ENCODE data around the gene CSNK2A1. TPM values are rescaled to one million over a fixed set of nuclear protein-coding genes. Genes with fewer than 3 reads are reported as not detected.
A peak's percentile ranks its signal among the peaks of the same experiment; 100 is the strongest.

Gene CSNK2A1
- total RNA-seq (2022): 110 and 113 TPM in 2 replicates
- percentile 90 among the genes with signal in this experiment for Bru-seq, nascent RNA
- percentile 91 among the genes with signal in this experiment for BruChase-seq, experiment 1, labeled RNA remaining after a 6-hour chase
- BruChase-seq, experiment 2, labeled RNA remaining after a 2-hour chase: percentile 88 among the genes with signal in this experiment
- long read RNA-seq, full-length matches to known transcripts: 55 of 81 reads
- long read RNA-seq, partial matches to known transcripts: 2 of 81 reads
- long read RNA-seq, other reads (novel, unspliced or antisense): 24 of 81 reads

DNA sequence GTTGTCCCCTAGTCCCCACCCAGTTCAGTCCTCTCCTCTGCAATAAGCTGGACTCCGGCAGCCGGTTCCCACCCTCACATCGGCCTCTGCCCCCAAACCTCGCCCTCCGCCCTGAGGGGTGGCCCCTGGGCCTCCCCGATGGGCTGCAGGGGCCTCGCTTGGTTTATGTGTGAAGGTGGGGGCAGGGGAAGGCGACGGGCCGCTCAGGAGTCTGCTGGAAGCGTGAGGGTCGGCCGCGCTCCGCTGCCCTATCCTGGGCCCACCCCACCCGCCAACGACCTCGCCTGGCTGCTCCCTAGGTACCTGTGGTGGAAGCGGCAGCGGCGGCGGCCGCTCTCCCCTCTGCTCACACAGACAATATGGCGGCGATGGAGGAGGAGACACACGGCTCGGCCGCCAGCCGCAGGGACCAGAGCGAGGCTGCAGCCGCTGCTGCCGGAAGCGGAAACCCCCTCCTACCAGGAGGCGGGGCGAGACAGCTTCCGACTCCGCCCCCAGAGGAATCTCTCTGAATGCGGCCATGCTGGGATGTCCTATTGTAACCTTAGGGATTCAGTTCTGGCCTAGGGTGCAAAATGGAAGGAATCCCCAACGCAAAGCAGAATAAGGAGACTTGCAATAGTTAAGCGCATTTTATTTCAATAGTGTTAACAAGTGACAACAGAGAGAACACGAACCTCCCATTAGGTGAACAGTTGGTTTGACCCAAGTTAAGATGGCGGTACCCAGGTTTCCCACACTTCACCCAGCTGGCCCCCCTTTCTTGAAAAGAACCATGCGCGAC is at the start of gene CSNK2A1:
TSS of gene CSNK2A1 (minus strand) at position 422 of the 784 bp plus-strand sequence. CDS start 35,239 bp downstream, outside the sequence.
- Mint-ChIP-seq H3K4me3 (ENCODE audit: low read depth, unreplicated experiment) (peak within 1 kb of the TSS; percentile 93), H3K36me3 (ENCODE audit: insufficient read depth, unreplicated experiment) (peaks cover 27% of the 10 kb centered on the region), H3K27ac (ENCODE audit: unreplicated experiment) (peak within 1 kb of the TSS; percentile 75), H3K27me3 (ENCODE audit: unreplicated experiment) (peaks cover 17% of the 10 kb centered on the region), H3K9me3 (ENCODE audit: low read depth, unreplicated experiment) (peaks cover 6% of the 10 kb centered on the region), H3K4me1 (ENCODE audit: low read depth, unreplicated experiment) (peaks cover 18% of the 10 kb centered on the region)
- DNase-seq: peak; percentile 91
- BruUV-seq (replicated peaks): no TSS peak
- no peak for TF ChIP-seq CTCF (IDR thresholded peaks at IDR 0.05; ENCODE audit: unreplicated experiment)
- intact Hi-C loops (cut with micrococcal nuclease; ENCODE audit: unreplicated experiment): no loop called here
- CTCF ChIA-PET: interaction anchor here (1.2 kb wide), 1 partner anchor 102 kb away, joined by 3 read pairs; no protein-coding TSS in a partner anchor

GRCh38 chr20:592506-592905 is 48.9 kb upstream of the CSNK2A1 start:
- intact Hi-C loops (cut with micrococcal nuclease; ENCODE audit: unreplicated experiment): no loop called here
- no TSS peak for BruUV-seq (replicated peaks)
- no peak for DNase-seq
- TF ChIP-seq CTCF (IDR thresholded peaks at IDR 0.05; ENCODE audit: unreplicated experiment): no peak
- CTCF ChIA-PET: no interaction called here
- Mint-ChIP-seq H3K9me3 (ENCODE audit: low read depth, unreplicated experiment) (no peaks in the 10 kb centered on the region), H3K27ac (ENCODE audit: unreplicated experiment) (no peak overlapping the region), H3K27me3 (ENCODE audit: unreplicated experiment) (peaks cover 32% of the 10 kb centered on the region), H3K4me3 (ENCODE audit: low read depth, unreplicated experiment) (no peak overlapping the region), H3K4me1 (ENCODE audit: low read depth, unreplicated experiment) (no peaks in the 10 kb centered on the region), H3K36me3 (ENCODE audit: insufficient read depth, unreplicated experiment) (no peaks in the 10 kb centered on the region)

DNA sequence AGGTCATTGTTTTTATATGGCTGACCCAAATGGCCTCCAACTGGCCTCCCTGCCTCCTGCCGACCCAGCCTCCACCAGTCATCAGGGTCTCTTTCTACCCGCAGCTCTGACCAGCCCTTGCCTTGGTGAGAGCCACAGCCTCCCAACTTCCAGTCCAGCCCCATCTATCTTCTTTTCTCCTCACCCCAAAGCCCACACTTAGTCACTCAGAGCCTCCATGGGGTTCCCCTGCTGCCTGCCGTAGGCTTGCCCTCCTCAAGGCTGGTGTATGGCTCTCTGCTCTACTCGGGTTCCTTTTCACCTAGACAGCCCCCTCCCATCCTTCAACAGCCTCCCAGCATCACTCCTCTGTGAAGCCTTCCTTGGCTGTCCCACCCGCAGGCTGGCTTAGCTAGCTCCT is 48.4 kb upstream of the CSNK2A1 start:
- intact Hi-C loops (cut with micrococcal nuclease; ENCODE audit: unreplicated experiment): no loop called here
- H3K27ac Mint-ChIP-seq (ENCODE audit: unreplicated experiment): no peak overlapping the region
- CTCF ChIA-PET: no interaction called here

More for the DNA sequence above, 48.4 kb upstream of the CSNK2A1 start:
- BruUV-seq (replicated peaks): no TSS peak
- DNase-seq: no peak
- Mint-ChIP-seq H3K9me3 (ENCODE audit: low read depth, unreplicated experiment) (no peaks in the 10 kb centered on the region), H3K27me3 (ENCODE audit: unreplicated experiment) (peaks cover 32% of the 10 kb centered on the region), H3K4me1 (ENCODE audit: low read depth, unreplicated experiment) (no peaks in the 10 kb centered on the region), H3K36me3 (ENCODE audit: insufficient read depth, unreplicated experiment) (no peaks in the 10 kb centered on the region), H3K4me3 (ENCODE audit: low read depth, unreplicated experiment) (no peak overlapping the region)
- no peak for TF ChIP-seq CTCF (IDR thresholded peaks at IDR 0.05; ENCODE audit: unreplicated experiment)

Data from Calu3 (cell line).